NCI-H2196 treated with DMSO at 0.1 percent for 48 hours (cell line): ENCODE results near the gene ACSL6.
"Not testable (repeated sequence)": the region's sequence is repeated elsewhere in the genome, so short reads cannot be mapped to it uniquely, and the experiment has no call there.

ENCODE experiments used
- DNase-seq: peaks from one replicate; lab custom pipeline; 2025; ENCODE audit not compliant: unreplicated experiment; lab: John Stamatoyannopoulos, UW

The ACSL6 gene

DNA sequence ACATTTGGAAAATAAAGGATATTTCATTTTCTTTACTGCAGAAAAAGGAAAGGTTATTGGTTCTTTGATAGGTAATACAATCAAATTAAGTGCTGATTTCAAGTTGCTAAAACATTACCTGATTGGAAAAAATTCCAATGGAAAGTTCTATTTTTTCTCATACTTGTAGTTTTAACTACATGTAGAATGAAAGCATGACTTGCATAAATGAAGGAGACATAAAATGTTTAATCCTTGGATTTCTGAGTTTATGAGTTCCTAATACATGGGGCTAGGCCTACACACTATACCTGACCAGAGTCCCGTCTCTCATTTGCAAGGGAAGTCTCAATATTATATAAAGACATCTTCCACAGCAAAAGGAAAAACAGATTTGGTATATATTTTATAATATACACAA is 60.8 kb downstream of the ACSL6 start:
- DNase-seq = no peak

GRCh38 chr5:131947445-131947844 is 64.0 kb downstream of the ACSL6 start:
- no peak for DNase-seq

DNA sequence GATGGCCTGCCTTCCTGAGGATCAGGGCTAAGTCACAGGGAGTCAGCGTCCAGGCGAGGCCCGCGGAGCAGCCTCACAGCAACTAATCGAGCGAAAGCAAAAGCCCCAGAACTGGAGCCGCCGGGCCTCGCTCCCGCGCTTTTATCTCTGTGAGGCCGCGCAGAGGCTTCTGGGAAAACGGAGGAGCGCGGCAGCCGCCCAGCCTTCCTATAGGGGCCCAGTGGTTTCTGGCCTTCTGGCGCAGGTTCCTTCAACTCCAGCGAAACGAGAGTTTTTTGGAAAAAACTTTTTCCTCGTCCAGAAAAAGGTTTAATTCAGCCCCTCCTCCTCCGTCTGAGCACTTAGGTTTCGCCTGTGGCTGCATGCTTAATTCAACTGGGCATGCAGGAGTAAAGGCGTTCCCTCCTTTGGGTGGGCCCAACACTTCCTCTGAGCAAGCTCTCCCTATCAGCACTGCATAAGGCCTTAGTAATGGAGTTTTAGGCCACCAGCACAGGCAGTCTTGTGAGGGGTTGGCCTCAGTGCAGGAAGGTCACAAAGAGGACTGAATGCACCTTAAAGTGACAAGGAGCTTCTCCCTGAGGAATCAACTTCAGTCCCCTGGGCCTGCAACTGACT is 65.8 kb downstream of the ACSL6 start, which contains the start of gene MEIKIN:
TSS of gene MEIKIN (minus strand) at position 113 of the 618 bp plus-strand sequence. CDS start 158 bp downstream, outside the sequence.
- no peak for DNase-seq

DNA sequence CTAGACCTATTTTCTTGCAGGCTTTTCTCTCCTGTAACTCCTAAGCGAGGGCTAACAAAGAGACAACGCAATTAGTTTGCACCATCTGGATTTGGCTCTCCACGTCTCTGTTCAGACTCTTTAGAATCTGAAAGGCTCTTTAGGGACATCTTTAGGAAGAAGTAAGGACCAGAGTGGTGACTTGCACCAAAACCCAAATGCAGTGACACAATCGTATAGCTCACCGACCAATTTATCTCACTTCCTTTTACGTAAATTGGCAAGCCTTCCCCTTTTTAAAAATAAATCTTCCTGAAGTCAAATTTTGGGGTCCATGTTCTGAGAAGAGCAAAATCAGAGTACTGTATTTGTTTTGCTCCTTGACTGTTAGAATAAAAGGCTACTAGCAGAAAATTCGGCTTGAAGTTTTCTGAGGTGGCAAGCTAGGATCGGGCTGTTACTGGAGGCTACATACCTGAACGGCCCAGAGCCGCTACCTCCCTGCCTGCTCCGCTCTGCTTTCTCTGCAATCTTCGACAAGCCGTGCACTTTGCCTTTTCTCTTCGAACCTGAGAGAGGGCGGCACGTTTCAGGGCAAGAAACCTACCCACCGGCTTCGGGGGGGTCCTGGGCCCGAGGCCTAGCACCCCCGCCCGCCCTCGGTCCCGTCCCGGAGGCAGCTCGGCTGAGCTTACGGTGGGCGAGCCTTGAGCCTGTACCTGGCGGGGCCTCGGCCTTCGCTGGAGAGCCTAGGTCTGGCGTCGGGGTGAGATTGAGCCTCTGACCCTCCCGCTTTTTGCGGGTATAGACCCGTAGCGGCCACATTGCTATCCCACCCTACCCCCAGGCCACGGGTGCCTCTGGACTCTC is 66.5 kb downstream of the ACSL6 start:
- no peak for DNase-seq

DNA sequence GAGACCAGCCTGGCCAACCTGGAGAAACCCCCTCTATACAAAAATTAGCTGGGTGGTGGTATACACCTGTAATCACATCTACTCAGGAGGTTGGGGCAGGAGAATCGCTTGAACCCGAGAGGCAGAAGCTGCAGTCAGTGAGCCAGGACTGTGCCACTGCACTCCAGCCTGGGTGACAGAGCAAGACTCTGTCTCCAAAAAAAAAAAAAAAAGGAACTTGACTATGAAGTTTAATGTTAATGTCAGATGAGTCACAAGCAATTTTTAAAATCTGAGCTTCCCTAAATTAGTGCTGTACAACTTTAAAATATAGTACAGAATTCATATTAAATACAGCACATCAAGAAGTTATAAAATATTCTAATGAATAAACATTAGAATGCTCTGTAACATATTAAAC is 67.5 kb downstream of the ACSL6 start:
- DNase-seq = no peak

DNA sequence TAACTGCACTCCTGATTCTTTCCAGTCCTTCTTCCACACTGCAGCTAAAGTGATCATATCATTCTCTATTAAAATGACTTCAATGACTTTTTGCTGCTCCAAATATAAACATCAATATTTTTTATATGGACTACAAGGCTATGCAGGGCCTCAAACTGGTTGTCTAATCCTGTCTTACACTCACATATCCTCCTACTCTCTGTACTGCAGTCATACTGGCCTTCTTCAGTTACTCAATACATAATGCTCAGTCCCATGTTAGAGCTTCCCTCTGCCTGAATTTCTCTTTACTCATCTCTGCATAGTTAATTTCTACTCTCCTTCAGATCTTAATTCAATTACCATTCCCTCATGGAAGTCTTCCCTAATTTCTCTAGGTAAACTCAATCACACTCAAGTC is 69.4 kb downstream of the ACSL6 start:
- DNase-seq = no peak

DNA sequence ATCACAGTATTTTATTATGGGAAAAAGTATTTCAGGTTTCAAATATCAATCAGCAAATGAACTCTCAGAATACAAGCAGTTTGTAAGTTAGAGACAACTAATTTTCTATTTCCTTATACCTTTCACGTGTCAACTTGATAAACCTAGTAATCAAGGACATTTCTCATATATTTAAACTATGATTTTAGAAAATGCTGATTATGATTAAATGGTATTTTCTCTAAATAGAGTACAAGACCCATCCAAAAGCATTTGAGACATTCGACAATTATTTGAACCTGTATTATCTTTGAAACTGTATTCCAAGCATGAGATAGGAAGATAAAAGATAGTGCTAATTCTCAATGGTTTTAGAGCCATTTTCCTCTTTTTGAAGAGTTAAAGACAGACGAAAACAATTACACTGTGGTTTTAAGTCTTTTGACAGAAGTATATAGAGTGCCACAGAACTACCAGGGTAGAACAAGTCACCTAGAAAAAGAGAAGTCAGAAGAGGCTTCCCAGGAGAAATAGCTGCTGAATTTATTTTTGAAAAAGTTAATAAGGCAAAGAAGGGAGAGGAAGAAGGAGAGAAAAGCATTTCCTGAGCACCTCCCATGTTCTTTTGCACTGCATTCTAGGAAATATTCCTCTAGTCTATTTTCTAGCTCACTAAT is 71.6 kb downstream of the ACSL6 start:
- no peak for DNase-seq

GRCh38 chr5:131932235-131932634 is 79.2 kb downstream of the ACSL6 start:
- no peak for DNase-seq

GRCh38 chr5:131928957-131929356 is 82.5 kb downstream of the ACSL6 start:
- no peak for DNase-seq

DNA sequence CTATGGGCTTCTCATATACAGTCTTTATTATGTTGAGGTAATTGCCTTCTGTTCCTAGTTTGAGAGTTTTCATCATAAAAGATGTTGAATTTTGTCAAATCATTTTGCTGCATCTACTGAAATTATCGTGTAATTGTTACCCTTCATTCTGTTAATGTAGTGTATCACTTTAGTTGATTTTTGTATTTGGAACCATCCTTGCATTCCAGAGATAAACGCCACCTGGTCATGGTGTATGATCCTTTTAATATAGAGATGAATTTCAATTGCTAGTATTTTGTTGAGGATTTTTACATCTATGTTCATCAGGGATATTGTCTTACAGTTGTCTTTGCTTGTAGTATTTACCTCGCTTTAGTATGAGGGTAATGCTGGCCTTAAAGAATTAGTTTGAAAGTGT is 85.3 kb downstream of the ACSL6 start:
- DNase-seq = no peak

GRCh38 chr5:131916481-131916880 is 95.0 kb downstream of the ACSL6 start:
- no peak for DNase-seq

GRCh38 chr5:131914472-131914871 is 97.0 kb downstream of the ACSL6 start:
- DNase-seq = no peak

DNA sequence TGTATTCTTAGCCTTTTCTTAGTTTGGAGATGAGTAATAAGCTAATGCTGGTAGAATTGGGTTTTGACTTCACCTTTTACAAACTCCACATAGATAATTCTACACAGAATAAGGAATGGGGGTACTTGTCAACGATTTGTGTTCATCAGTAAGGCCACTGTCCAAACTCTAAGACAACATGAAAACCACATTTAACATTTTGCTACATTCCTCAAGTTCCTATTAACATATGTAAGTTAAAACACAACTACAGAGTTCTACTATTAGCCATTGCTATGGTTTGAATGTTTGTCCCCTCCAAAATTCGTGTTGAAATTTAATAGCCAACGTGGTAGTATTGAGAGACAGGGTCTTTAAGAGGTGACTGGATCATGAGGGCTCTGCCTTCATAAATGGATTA is 97.9 kb downstream of the ACSL6 start:
- DNase-seq = no peak

- DNase-seq = no peak
These were observed 104.8 kb downstream of the ACSL6 start for GRCh38 chr5:131906668-131907067.

DNA sequence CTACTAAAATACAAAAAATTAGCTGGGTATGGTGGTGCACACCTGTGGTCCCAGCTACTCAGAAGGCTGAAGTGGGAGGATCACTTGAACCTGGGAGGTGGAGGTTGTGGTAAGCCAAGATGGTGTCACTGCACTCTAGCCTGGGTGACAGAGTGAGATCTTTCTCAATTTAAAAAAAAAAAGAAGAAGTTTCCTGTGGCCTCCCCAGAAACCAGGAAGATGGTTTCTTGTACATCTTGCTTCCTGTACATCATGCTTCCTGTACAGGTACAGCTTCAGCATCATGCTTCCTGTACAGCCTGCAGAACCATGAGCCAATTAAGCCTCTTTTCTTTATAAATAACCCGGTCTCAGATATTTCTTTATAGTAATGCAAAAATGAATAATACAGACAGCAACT is 109.2 kb downstream of the ACSL6 start:
- DNase-seq = not testable (repeated sequence)
